Measurements from ENCODE around the gene C16orf90.

Gene C16orf90

GRCh38 chr16:3457434-3458252 lies 37.6 kb downstream of the C16orf90 start (continued):
- TF ChIP-seq, protein P1, sequence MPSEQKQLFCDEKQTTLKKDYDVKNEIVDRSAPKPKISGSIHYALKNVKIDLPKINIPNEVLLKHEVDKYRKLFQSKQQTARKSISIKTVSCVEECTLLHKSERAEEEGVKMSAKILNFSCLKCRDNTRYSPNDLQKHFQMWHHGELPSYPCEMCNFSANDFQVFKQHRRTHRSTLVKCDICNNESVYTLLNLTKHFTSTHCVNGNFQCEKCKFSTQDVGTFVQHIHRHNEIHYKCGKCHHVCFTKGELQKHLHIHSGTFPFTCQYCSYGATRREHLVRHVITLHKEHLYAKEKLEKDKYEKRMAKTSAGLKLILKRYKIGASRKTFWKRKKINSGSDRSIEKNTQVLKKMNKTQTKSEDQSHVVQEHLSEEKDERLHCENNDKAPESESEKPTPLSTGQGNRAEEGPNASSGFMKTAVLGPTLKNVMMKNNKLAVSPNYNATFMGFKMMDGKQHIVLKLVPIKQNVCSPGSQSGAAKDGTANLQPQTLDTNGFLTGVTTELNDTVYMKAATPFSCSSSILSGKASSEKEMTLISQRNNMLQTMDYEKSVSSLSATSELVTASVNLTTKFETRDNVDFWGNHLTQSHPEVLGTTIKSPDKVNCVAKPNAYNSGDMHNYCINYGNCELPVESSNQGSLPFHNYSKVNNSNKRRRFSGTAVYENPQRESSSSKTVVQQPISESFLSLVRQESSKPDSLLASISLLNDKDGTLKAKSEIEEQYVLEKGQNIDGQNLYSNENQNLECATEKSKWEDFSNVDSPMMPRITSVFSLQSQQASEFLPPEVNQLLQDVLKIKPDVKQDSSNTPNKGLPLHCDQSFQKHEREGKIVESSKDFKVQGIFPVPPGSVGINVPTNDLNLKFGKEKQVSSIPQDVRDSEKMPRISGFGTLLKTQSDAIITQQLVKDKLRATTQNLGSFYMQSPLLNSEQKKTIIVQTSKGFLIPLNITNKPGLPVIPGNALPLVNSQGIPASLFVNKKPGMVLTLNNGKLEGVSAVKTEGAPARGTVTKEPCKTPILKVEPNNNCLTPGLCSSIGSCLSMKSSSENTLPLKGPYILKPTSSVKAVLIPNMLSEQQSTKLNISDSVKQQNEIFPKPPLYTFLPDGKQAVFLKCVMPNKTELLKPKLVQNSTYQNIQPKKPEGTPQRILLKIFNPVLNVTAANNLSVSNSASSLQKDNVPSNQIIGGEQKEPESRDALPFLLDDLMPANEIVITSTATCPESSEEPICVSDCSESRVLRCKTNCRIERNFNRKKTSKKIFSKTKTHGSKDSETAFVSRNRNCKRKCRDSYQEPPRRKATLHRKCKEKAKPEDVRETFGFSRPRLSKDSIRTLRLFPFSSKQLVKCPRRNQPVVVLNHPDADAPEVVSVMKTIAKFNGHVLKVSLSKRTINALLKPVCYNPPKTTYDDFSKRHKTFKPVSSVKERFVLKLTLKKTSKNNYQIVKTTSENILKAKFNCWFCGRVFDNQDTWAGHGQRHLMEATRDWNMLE (tag by site-specific recombination; conservative IDR thresholded peaks at IDR 0.05; ENCODE audit: low read depth) = peak; percentile 49; the same call in 1 of the 2 replicates
- peak; percentile 92 for TF ChIP-seq HIC1 (tag by site-specific recombination; IDR thresholded peaks at IDR 0.05)
- TF ChIP-seq KLF8 (tag by site-specific recombination; IDR thresholded peaks at IDR 0.05) = peak; percentile 72; the same call in 1 of the 2 replicates
- TF ChIP-seq, protein P2, sequence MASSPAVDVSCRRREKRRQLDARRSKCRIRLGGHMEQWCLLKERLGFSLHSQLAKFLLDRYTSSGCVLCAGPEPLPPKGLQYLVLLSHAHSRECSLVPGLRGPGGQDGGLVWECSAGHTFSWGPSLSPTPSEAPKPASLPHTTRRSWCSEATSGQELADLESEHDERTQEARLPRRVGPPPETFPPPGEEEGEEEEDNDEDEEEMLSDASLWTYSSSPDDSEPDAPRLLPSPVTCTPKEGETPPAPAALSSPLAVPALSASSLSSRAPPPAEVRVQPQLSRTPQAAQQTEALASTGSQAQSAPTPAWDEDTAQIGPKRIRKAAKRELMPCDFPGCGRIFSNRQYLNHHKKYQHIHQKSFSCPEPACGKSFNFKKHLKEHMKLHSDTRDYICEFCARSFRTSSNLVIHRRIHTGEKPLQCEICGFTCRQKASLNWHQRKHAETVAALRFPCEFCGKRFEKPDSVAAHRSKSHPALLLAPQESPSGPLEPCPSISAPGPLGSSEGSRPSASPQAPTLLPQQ (tag by site-specific recombination; IDR thresholded peaks at IDR 0.05) = peak; percentile 87
- TF ChIP-seq INSM2 (tag by site-specific recombination; IDR thresholded peaks at IDR 0.05) = peak; percentile 15; the same call in 1 of the 2 replicates
- TF ChIP-seq, protein P3, sequence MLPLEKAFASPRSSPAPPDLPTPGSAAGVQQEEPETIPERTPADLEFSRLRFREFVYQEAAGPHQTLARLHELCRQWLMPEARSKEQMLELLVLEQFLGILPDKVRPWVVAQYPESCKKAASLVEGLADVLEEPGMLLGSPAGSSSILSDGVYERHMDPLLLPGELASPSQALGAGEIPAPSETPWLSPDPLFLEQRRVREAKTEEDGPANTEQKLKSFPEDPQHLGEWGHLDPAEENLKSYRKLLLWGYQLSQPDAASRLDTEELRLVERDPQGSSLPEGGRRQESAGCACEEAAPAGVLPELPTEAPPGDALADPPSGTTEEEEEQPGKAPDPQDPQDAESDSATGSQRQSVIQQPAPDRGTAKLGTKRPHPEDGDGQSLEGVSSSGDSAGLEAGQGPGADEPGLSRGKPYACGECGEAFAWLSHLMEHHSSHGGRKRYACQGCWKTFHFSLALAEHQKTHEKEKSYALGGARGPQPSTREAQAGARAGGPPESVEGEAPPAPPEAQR (tag by site-specific recombination; IDR thresholded peaks at IDR 0.05) = 0 out of 2 replicates have a peak, but pooled peaks have one; percentile 27
- peak; percentile 82 for TF ChIP-seq ZNF561 (tag by site-specific recombination; IDR thresholded peaks at IDR 0.05; ENCODE audit: borderline replicate concordance)
- no peak for TF ChIP-seq ZNF302 (tag by site-specific recombination; IDR thresholded peaks at IDR 0.05; ENCODE audit: low read depth)
- TF ChIP-seq ZNF391 (tag by site-specific recombination; IDR thresholded peaks at IDR 0.05; ENCODE audit: borderline replicate concordance, low read depth) = 0 out of 2 replicates have a peak, but pooled peaks have one; percentile 74
- peak; percentile 92 for TF ChIP-seq ZNF335 (tag by site-specific recombination; conservative IDR thresholded peaks at IDR 0.05)
- no peak for TF ChIP-seq REPIN1 (tag by site-specific recombination; IDR thresholded peaks at IDR 0.05; ENCODE audit: low read depth)
- TF ChIP-seq OVOL3 (tag by site-specific recombination; IDR thresholded peaks at IDR 0.05) = peak; percentile 44; the same call in 1 of the 2 replicates
- peak; percentile 40; the same call in 1 of the 2 replicates for TF ChIP-seq ZFHX2 (tag by site-specific recombination; conservative IDR thresholded peaks at IDR 0.05)
- TF ChIP-seq CTCF (tag by site-specific recombination; IDR thresholded peaks at IDR 0.05) = peak; percentile 28; the same call in 1 of the 2 replicates
- peak; percentile 96 for TF ChIP-seq ZEB2 (tag by site-specific recombination; IDR thresholded peaks at IDR 0.05)
- peak; percentile 76; the same call in 1 of the 2 replicates for TF ChIP-seq SP7 (tag by site-specific recombination; IDR thresholded peaks at IDR 0.05)
- TF ChIP-seq TCF7L2 (IDR thresholded peaks at IDR 0.05; ENCODE audit: borderline replicate concordance, low read depth, low read length) = no peak
- 0 out of 2 replicates have a peak, but pooled peaks have one; percentile 59 for TF ChIP-seq IKZF3 (tag by site-specific recombination; IDR thresholded peaks at IDR 0.05)
- TF ChIP-seq ZFP69B (tag by site-specific recombination; IDR thresholded peaks at IDR 0.05) = peak; percentile 57

All from HEK293 (cell line).